ENCODE data around the gene NWD2.

DNA sequence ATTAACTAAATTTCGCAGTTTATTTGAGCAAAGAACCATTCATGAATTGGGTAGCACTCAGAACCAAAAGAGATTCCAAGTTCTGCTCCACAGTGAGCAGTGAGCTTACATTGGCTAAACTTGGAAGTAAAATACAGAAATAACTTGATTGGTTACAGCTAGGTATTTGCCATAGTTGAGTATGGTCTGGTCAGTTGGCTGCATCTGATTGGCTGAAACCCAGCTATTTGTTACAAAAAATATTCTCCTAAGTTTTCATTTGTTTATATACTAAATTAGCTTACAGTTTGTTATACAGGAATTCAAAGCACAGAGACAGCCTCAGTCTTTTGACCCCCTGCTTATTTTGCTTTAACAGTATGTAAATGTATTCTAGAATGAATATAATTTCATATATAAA, 226.6 kb downstream of the NWD2 start:
- TF ChIP-seq POLR2AphosphoS5 (IDR thresholded peaks at IDR 0.05; ENCODE audit: low read depth, low read length), result no peak
- no peak for TF ChIP-seq POLR2A (IDR thresholded peaks at IDR 0.05; ENCODE audit: low read depth, low read length)
